ENCODE data around the gene REC114. TPM values are rescaled to one million over a fixed set of nuclear protein-coding genes. Genes with fewer than 3 reads are reported as not detected.

REC114 gene
- total and polyA plus RNA-seq, 2 experiments from 2014 or later = 0.24 TPM; not detected in 1

GRCh38 chr15:73578026-73578425 lies 135.1 kb downstream of the REC114 start:
- H3K4me3 ChIP-seq = no peak overlapping the region
- H3K36me3 ChIP-seq (replicated peaks; ENCODE audit: insufficient read depth, low read depth) = no peaks in the 10 kb centered on the region
- no peak overlapping the region for H2AFZ ChIP-seq
- peaks cover 13% of the 10 kb centered on the region for H3K4me1 ChIP-seq (ENCODE audit: insufficient read depth)
- peak overlapping the region; percentile 57 for H3K27ac ChIP-seq
- no peaks in the 10 kb centered on the region for H4K20me1 ChIP-seq (ENCODE audit: insufficient read depth, poor library complexity, severe bottlenecking)
- no peaks in the 10 kb centered on the region for H3K27me3 ChIP-seq
- 60% methylated on average over 2 of the region's 2 CpGs for WGBS (ENCODE audit: low lambda C conversion rate, missing lambda C conversion rate)
- TF ChIP-seq, protein P1, sequence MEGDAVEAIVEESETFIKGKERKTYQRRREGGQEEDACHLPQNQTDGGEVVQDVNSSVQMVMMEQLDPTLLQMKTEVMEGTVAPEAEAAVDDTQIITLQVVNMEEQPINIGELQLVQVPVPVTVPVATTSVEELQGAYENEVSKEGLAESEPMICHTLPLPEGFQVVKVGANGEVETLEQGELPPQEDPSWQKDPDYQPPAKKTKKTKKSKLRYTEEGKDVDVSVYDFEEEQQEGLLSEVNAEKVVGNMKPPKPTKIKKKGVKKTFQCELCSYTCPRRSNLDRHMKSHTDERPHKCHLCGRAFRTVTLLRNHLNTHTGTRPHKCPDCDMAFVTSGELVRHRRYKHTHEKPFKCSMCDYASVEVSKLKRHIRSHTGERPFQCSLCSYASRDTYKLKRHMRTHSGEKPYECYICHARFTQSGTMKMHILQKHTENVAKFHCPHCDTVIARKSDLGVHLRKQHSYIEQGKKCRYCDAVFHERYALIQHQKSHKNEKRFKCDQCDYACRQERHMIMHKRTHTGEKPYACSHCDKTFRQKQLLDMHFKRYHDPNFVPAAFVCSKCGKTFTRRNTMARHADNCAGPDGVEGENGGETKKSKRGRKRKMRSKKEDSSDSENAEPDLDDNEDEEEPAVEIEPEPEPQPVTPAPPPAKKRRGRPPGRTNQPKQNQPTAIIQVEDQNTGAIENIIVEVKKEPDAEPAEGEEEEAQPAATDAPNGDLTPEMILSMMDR (IDR thresholded peaks at IDR 0.05; ENCODE audit: poor library complexity) = no peak
- TF ChIP-seq EZH2phosphoT487 (IDR thresholded peaks at IDR 0.05; ENCODE audit: low read depth, severe bottlenecking, unreplicated experiment) (no peak), EZH2 (IDR thresholded peaks at IDR 0.05; ENCODE audit: borderline replicate concordance) (no peak)
- H3K79me2 ChIP-seq = peaks cover 26% of the 10 kb centered on the region
- no peaks in the 10 kb centered on the region for H3K9me2 ChIP-seq (replicated peaks; ENCODE audit: insufficient read depth)
- no peak overlapping the region for H3K4me2 ChIP-seq
- no peak for DNase-seq (ENCODE audit: low spot score)
- H3K9me3 ChIP-seq (ENCODE audit: low read depth) = no peaks in the 10 kb centered on the region

DNA sequence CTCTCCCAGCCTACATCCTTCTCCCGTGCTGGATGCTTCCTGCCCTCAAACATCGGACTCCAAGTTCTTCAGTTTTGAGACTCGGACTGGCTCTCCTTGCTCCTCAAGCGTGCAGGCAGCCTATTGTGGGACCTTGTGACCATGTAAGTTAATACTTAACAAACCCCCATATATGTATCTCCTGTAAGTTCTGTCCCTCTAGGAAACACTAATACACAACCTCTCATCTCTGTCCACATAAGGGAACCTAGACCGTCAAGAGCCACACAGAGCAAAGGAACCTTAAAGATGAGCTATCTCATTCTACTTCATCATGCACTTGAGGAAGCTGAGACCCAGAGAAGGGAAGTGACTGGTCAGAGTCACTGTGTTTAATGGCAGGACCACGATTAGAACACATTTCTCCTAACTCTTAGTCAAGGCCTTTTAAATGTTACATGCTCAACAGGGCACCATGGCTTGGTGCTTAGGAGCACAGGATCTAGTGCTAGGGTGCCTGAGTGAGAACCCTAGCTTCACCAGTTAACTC lies 140.0 kb downstream of the REC114 start:
- H2AFZ ChIP-seq = no peak overlapping the region
- 95% methylated on average over 6 of the region's 6 CpGs for WGBS (ENCODE audit: low lambda C conversion rate, missing lambda C conversion rate)
- H3K4me3 ChIP-seq = no peak overlapping the region
- no peaks in the 10 kb centered on the region for H3K27me3 ChIP-seq
- TF ChIP-seq EZH2 (IDR thresholded peaks at IDR 0.05; ENCODE audit: borderline replicate concordance) (no peak), EZH2phosphoT487 (IDR thresholded peaks at IDR 0.05; ENCODE audit: low read depth, severe bottlenecking, unreplicated experiment) (no peak)
- TF ChIP-seq, protein P1 (IDR thresholded peaks at IDR 0.05; ENCODE audit: poor library complexity) = no peak
- DNase-seq (ENCODE audit: low spot score) = no peak
- H3K27ac ChIP-seq = no peak overlapping the region
- H3K4me1 ChIP-seq (ENCODE audit: insufficient read depth) = peaks cover 29% of the 10 kb centered on the region
- H3K79me2 ChIP-seq = peaks cover 42% of the 10 kb centered on the region
- no peaks in the 10 kb centered on the region for H3K9me2 ChIP-seq (replicated peaks; ENCODE audit: insufficient read depth)
- no peaks in the 10 kb centered on the region for H4K20me1 ChIP-seq (ENCODE audit: insufficient read depth, poor library complexity, severe bottlenecking)
- no peak overlapping the region for H3K4me2 ChIP-seq
- peaks cover 4% of the 10 kb centered on the region for H3K36me3 ChIP-seq (replicated peaks; ENCODE audit: insufficient read depth, low read depth)
- H3K9me3 ChIP-seq (ENCODE audit: low read depth) = no peaks in the 10 kb centered on the region

DNA sequence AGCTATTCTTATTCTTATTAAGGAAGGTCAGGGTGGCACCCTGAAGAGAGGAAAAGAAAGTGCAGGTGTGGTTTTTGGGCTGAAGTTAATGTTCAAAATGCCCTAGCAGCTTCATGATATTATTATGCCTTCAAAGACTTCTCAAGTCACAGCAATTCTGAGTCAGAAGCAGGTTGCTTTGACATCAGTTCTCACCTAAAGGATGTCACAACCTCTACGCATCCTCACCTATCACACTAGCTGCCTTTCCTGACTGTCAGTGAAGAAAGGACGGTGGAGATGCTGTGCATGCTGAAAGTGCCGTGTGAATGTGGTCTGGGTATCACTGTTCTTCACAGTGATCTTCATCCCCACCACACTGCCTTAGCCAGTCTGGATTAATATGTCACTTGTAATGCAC lies 140.6 kb downstream of the REC114 start:
- Histone ChIP-seq H3K9me2 (replicated peaks; ENCODE audit: insufficient read depth) (no peaks in the 10 kb centered on the region), H3K4me1 (ENCODE audit: insufficient read depth) (peaks cover 24% of the 10 kb centered on the region), H2AFZ (no peak overlapping the region), H3K79me2 (peaks cover 48% of the 10 kb centered on the region), H3K36me3 (replicated peaks; ENCODE audit: insufficient read depth, low read depth) (peaks cover 4% of the 10 kb centered on the region), H3K27me3 (no peaks in the 10 kb centered on the region), H4K20me1 (ENCODE audit: insufficient read depth, poor library complexity, severe bottlenecking) (no peaks in the 10 kb centered on the region), H3K4me3 (no peak overlapping the region), H3K9me3 (ENCODE audit: low read depth) (no peaks in the 10 kb centered on the region), H3K27ac (no peak overlapping the region), H3K4me2 (no peak overlapping the region)
- DNase-seq (ENCODE audit: low spot score) = no peak
- WGBS (ENCODE audit: low lambda C conversion rate, missing lambda C conversion rate) = 94% methylated on average over 3 of the region's 3 CpGs
- TF ChIP-seq, protein P1 (IDR thresholded peaks at IDR 0.05; ENCODE audit: poor library complexity) = no peak
- no peak for TF ChIP-seq EZH2phosphoT487 (IDR thresholded peaks at IDR 0.05; ENCODE audit: low read depth, severe bottlenecking, unreplicated experiment)
- TF ChIP-seq EZH2 (IDR thresholded peaks at IDR 0.05; ENCODE audit: borderline replicate concordance) = no peak
